ENCODE measurements around the gene PRKN. TPM values are rescaled to one million over a fixed set of nuclear protein-coding genes. Genes with fewer than 3 reads are reported as not detected.

The PRKN gene
- total RNA-seq, 1 experiment from 2014 or later, result 2.0 TPM

GRCh38 chr6:161833099-161833860, 894.3 kb downstream of the PRKN start:
- Histone ChIP-seq H2BK120ac (ENCODE audit: low read depth, low read length, poor library complexity, severe bottlenecking) (no peak overlapping the region), H4K8ac (replicated peaks; ENCODE audit: insufficient read length, low read depth, low read length) (no peak overlapping the region), H3K27me3 (ENCODE audit: insufficient read depth, low read length) (no peaks in the 10 kb centered on the region), H3T11ph (ENCODE audit: low read length) (no peak overlapping the region), H3K4ac (ENCODE audit: low read depth, low read length) (no peak overlapping the region), H2BK5ac (ENCODE audit: insufficient read length, low read length) (no peak overlapping the region), H3K4me2 (ENCODE audit: insufficient read depth, insufficient read length, low read length) (no peak overlapping the region), H2BK20ac (ENCODE audit: low read depth, low read length, poor library complexity, severe bottlenecking) (no peak overlapping the region), H3K18ac (ENCODE audit: insufficient read length, low read depth, low read length) (no peak overlapping the region), H3K14ac (ENCODE audit: insufficient read depth, low read length) (no peak overlapping the region), H4K91ac (ENCODE audit: insufficient read length, low read depth, low read length) (no peak overlapping the region), H2BK15ac (ENCODE audit: low read depth, low read length) (no peak overlapping the region), H3K27ac (ENCODE audit: insufficient read length, low read depth, low read length) (no peak overlapping the region), H3K23ac (ENCODE audit: insufficient read length, low read depth, low read length) (no peak overlapping the region), H2AK5ac (ENCODE audit: insufficient read length, low read length) (no peak overlapping the region), H4K20me1 (ENCODE audit: control insufficient read depth, insufficient read depth, insufficient read length) (no peaks in the 10 kb centered on the region), H3K9ac (ENCODE audit: extremely low read depth, insufficient read length, low read length) (no peak overlapping the region), H2BK12ac (ENCODE audit: insufficient read length, low read depth, low read length) (no peak overlapping the region), H3K56ac (ENCODE audit: insufficient read length, low read depth, low read length) (no peak overlapping the region), H3K9me3 (ENCODE audit: control insufficient read depth, low read depth, low read length) (no peaks in the 10 kb centered on the region), H3K4me1 (ENCODE audit: insufficient read depth, low read length) (peaks cover 4% of the 10 kb centered on the region; the same call in 1 of the 2 replicates), H3K79me2 (ENCODE audit: insufficient read depth, low read length) (no peaks in the 10 kb centered on the region), H3K23me2 (ENCODE audit: insufficient read length, low read depth, low read length, poor library complexity, severe bottlenecking) (no peaks in the 10 kb centered on the region), H4K5ac (ENCODE audit: insufficient read length, low read depth, low read length) (no peak overlapping the region), H2AFZ (ENCODE audit: low read length) (no peak overlapping the region), H3K79me1 (ENCODE audit: insufficient read depth, low read depth, low read length, poor library complexity, severe bottlenecking) (no peaks in the 10 kb centered on the region)
- Mint-ChIP-seq H3K27ac (no peak overlapping the region; a peak in 1 of 7 replicates), H3K9me3 (no peaks in the 10 kb centered on the region), H3K27me3 (ENCODE audit: low read depth) (no peaks in the 10 kb centered on the region; the same call in 1 of the 2 replicates), H3K4me3 (no peak overlapping the region), H3K4me1 (peaks cover 38 to 53% of the 10 kb centered on the region in 2 experiments), H3K36me3 (ENCODE audit: insufficient read depth in 1 of 3, low read depth in 3 of 3) (no peaks in the 10 kb centered on the region)
- TF ChIP-seq CTCF (conservative IDR thresholded peaks at IDR 0.05), result no peak
- no CpG with 5 or more reads among the region's 18 CpGs for WGBS (ENCODE audit: extremely low coverage, insufficient read length, low lambda C conversion rate)
- DNase-seq, result no peak
